HG02763 (cell line): ENCODE measurements around the gene RNF115.
"Not testable (repeated sequence)": the region's sequence is repeated elsewhere in the genome, so short reads cannot be mapped to it uniquely, and the experiment has no call there.

Experiments used
- ATAC-seq: cut with Tn5 transposase; IDR thresholded peaks from one replicate; pipeline ENCODE4 v1.9.1; 2021; ENCODE audit warnings: mild to moderate bottlenecking, moderate library complexity; ENCODE audit not compliant: unreplicated experiment

The RNF115 gene

GRCh38 chr1:145747398-145748247, 76.3 kb downstream of the RNF115 start:
- ATAC-seq, result no peak

- ATAC-seq, result no peak
These were observed 83.6 kb downstream of the RNF115 start for GRCh38 chr1:145740269-145740668.

- ATAC-seq, result no peak
These were observed 87.7 kb downstream of the RNF115 start for GRCh38 chr1:145736191-145736590.

- ATAC-seq, result no peak
These were observed 93.0 kb downstream of the RNF115 start for GRCh38 chr1:145730900-145731299.

- no peak for ATAC-seq
These were observed 93.4 kb downstream of the RNF115 start for GRCh38 chr1:145730467-145730866.

GRCh38 chr1:145729666-145730436, 94.0 kb downstream of the RNF115 start:
- no peak for ATAC-seq

- ATAC-seq, result no peak
These were observed 94.7 kb downstream of the RNF115 start for GRCh38 chr1:145729196-145729595.

GRCh38 chr1:145726193-145726592, 97.7 kb downstream of the RNF115 start:
- not testable (repeated sequence) for ATAC-seq

GRCh38 chr1:145720878-145721671, 102.8 kb downstream of the RNF115 start:
- ATAC-seq, result peak; percentile 68

GRCh38 chr1:145720556-145720877, 103.4 kb downstream of the RNF115 start:
- ATAC-seq, result no peak

- no peak for ATAC-seq
These were observed 104.4 kb downstream of the RNF115 start, which contains the start of gene CD160 for GRCh38 chr1:145719230-145720079. Gene CD160, plus strand, starts transcription at chr1:145719499. Its CDS starts 8,829 bp downstream, at chr1:145728328.

GRCh38 chr1:145718465-145718864, 105.4 kb downstream of the RNF115 start:
- not testable (repeated sequence) for ATAC-seq

- no peak for ATAC-seq
These were observed 106.1 kb downstream of the RNF115 start for GRCh38 chr1:145717833-145718232.

GRCh38 chr1:145716641-145717345, 107.1 kb downstream of the RNF115 start:
- ATAC-seq, result no peak

GRCh38 chr1:145714524-145715111, 109.3 kb downstream of the RNF115 start:
- no peak for ATAC-seq

GRCh38 chr1:145711213-145711651, 112.7 kb downstream of the RNF115 start:
- ATAC-seq, result no peak

- no peak for ATAC-seq
These were observed 113.4 kb downstream of the RNF115 start for GRCh38 chr1:145710291-145711027.

GRCh38 chr1:145708063-145708462, 115.8 kb downstream of the RNF115 start:
- peak; percentile 73 for ATAC-seq
